Hepatocyte (in vitro differentiated cells): ENCODE measurements around the gene PRDM5. TPM values are rescaled to one million over a fixed set of nuclear protein-coding genes. Genes with fewer than 3 reads are reported as not detected.

Experiments used
- DNase-seq: peaks from one replicate; pipeline ENCODE4 v3.0.0-alpha.2; 2016; ENCODE audit warnings: low spot score
- H2AFZ ChIP-seq: fragments of 200-600 bp; sonication (generic); 2 replicates; pipeline ENCODE4 v1.6.0; 2016; ENCODE audit warnings: antibody characterized with exemption, mild to moderate bottlenecking
- H3K27ac ChIP-seq: fragments of 200-600 bp; sonication (generic); 2 replicates; pipeline ENCODE4 v1.5.1; 2016; ENCODE audit warnings: mild to moderate bottlenecking
- H3K27me3 ChIP-seq: fragments of 200-600 bp; sonication (generic); 2 replicates; pipeline ENCODE4 v1.6.1; 2016
- H3K36me3 ChIP-seq: fragments of 200-600 bp; sonication (generic); replicated peaks from 2 replicates; pipeline ENCODE4 v1.5.1; 2016; ENCODE audit warnings: low read depth; ENCODE audit not compliant: insufficient read depth
- H3K4me1 ChIP-seq: fragments of 200-600 bp; sonication (generic); 2 replicates; pipeline ENCODE4 v1.5.1; 2016; ENCODE audit warnings: mild to moderate bottlenecking, moderate library complexity; ENCODE audit not compliant: insufficient read depth
- H3K4me2 ChIP-seq: fragments of 200-600 bp; sonication (generic); 2 replicates; pipeline ENCODE4 v1.6.0; 2016
- H3K4me3 ChIP-seq: fragments of 200-600 bp; sonication (generic); 2 replicates; pipeline ENCODE4 v1.5.1; 2016; ENCODE audit warnings: mild to moderate bottlenecking
- H3K79me2 ChIP-seq: fragments of 200-600 bp; sonication (generic); 2 replicates; pipeline ENCODE4 v1.6.0; 2017; ENCODE audit warnings: mild to moderate bottlenecking
- H3K9me2 ChIP-seq: fragments of 200-600 bp; sonication (generic); replicated peaks from 2 replicates; pipeline ENCODE4 v1.6.0; 2017; ENCODE audit warnings: mild to moderate bottlenecking; ENCODE audit not compliant: insufficient read depth
- H3K9me3 ChIP-seq: fragments of 200-600 bp; sonication (generic); 2 replicates; pipeline ENCODE4 v1.5.1; 2016; ENCODE audit warnings: low read depth, mild to moderate bottlenecking
- H4K20me1 ChIP-seq: fragments of 200-600 bp; sonication (generic); 2 replicates; pipeline ENCODE4 v1.6.0; 2016; ENCODE audit warnings: mild to moderate bottlenecking; ENCODE audit not compliant: insufficient read depth, poor library complexity, severe bottlenecking
- CTCF ChIP-seq: fragments of 200-600 bp; sonication (generic); IDR thresholded peaks from 2 replicates; pipeline ENCODE4 v1.5.1; 2016; ENCODE audit warnings: antibody characterized with exemption, mild to moderate bottlenecking; ENCODE audit not compliant: poor library complexity
- EZH2 ChIP-seq: fragments of 200-600 bp; sonication (generic); IDR thresholded peaks from 2 replicates; pipeline ENCODE4 v1.6.1; 2016; ENCODE audit warnings: antibody characterized with exemption, mild to moderate bottlenecking, borderline replicate concordance
- EZH2phosphoT487 ChIP-seq: fragments of 200-600 bp; sonication (generic); IDR thresholded peaks from one replicate; pipeline ENCODE4 v1.6.1; 2018; ENCODE audit warnings: antibody characterized with exemption, mild to moderate bottlenecking, low read depth, moderate library complexity; ENCODE audit not compliant: unreplicated experiment, severe bottlenecking
- WGBS: methylation state at CpG from one replicate; pipeline ENCODE4 v1.1.6; 2016; ENCODE audit warnings: low lambda C conversion rate; ENCODE audit errors: missing lambda C conversion rate; 5-methylcytosine and 5-hydroxymethylcytosine counted together
- polyA plus RNA-seq: library from polyadenylated mRNA; unstranded; fragments of >200 nt; fragmentation: Nextera tagmentation; extraction: Ambion mirVana; gene quantifications from 2 replicates; pipeline ENCODE4 v1.2.1, GENCODE V29; 2016
- total RNA-seq: library from RNA; depleted of rRNA; stranded (reverse); fragments of >200 nt; gene quantifications from 2 replicates; pipeline ENCODE4 v1.2.3, GENCODE V29; 2014

PRDM5 gene
- total and polyA plus RNA-seq, 2 experiments from 2014 or later, result 4.2 to 21.2 TPM

- no peaks in the 10 kb centered on the region for H3K9me2 ChIP-seq
- no peak overlapping the region for H3K4me2 ChIP-seq
- no peak overlapping the region for H2AFZ ChIP-seq
- TF ChIP-seq CTCF (no peak), EZH2phosphoT487 (no peak), EZH2 (no peak)
- no peaks in the 10 kb centered on the region for H3K79me2 ChIP-seq
- no peaks in the 10 kb centered on the region for H3K36me3 ChIP-seq
- H3K4me3 ChIP-seq, result no peak overlapping the region
- no peaks in the 10 kb centered on the region for H3K27me3 ChIP-seq
- no peak for DNase-seq
- H3K27ac ChIP-seq, result no peak overlapping the region
- H4K20me1 ChIP-seq, result no peaks in the 10 kb centered on the region
- no peaks in the 10 kb centered on the region for H3K9me3 ChIP-seq
- no peaks in the 10 kb centered on the region for H3K4me1 ChIP-seq
- 71% methylated on average over 4 of the region's 4 CpGs for WGBS
Measured at GRCh38 chr4:120765260-120765680, 157.3 kb downstream of the PRDM5 start.

GRCh38 chr4:120763650-120764049 is 158.9 kb downstream of the PRDM5 start:
- H2AFZ ChIP-seq, result no peak overlapping the region
- DNase-seq, result no peak
- no peaks in the 10 kb centered on the region for H3K9me3 ChIP-seq
- H4K20me1 ChIP-seq, result no peaks in the 10 kb centered on the region
- no peaks in the 10 kb centered on the region for H3K4me1 ChIP-seq
- H3K79me2 ChIP-seq, result no peaks in the 10 kb centered on the region
- no peaks in the 10 kb centered on the region for H3K36me3 ChIP-seq
- H3K4me3 ChIP-seq, result no peak overlapping the region
- WGBS, result 79% methylated on average over 3 of the region's 3 CpGs
- TF ChIP-seq EZH2phosphoT487 (no peak), CTCF (no peak), EZH2 (no peak)
- no peaks in the 10 kb centered on the region for H3K9me2 ChIP-seq
- no peaks in the 10 kb centered on the region for H3K27me3 ChIP-seq
- no peak overlapping the region for H3K4me2 ChIP-seq
- H3K27ac ChIP-seq, result no peak overlapping the region

- Histone ChIP-seq H3K4me3 (no peak overlapping the region), H2AFZ (no peak overlapping the region), H3K4me2 (no peak overlapping the region), H3K27ac (no peak overlapping the region), H3K9me2 (no peaks in the 10 kb centered on the region), H3K79me2 (no peaks in the 10 kb centered on the region), H3K4me1 (no peaks in the 10 kb centered on the region), H3K36me3 (no peaks in the 10 kb centered on the region), H4K20me1 (no peaks in the 10 kb centered on the region), H3K27me3 (no peaks in the 10 kb centered on the region), H3K9me3 (no peaks in the 10 kb centered on the region)
- no peak for DNase-seq
- WGBS, result 57% methylated on average over 2 of the region's 2 CpGs
- no peak for TF ChIP-seq EZH2
- no peak for TF ChIP-seq CTCF
- TF ChIP-seq EZH2phosphoT487, result no peak
Measured at GRCh38 chr4:120761070-120761469, 161.5 kb downstream of the PRDM5 start.

GRCh38 chr4:120760047-120760446 is 162.5 kb downstream of the PRDM5 start:
- TF ChIP-seq CTCF (no peak), EZH2 (no peak), EZH2phosphoT487 (no peak)

More at GRCh38 chr4:120760047-120760446, 162.5 kb downstream of the PRDM5 start:
- H3K27me3 ChIP-seq, result no peaks in the 10 kb centered on the region
- H2AFZ ChIP-seq, result no peak overlapping the region
- no peak overlapping the region for H3K27ac ChIP-seq
- no peak for DNase-seq
- no peaks in the 10 kb centered on the region for H4K20me1 ChIP-seq
- no peaks in the 10 kb centered on the region for H3K4me1 ChIP-seq
- 63% methylated on average over 2 of the region's 2 CpGs for WGBS
- H3K79me2 ChIP-seq, result no peaks in the 10 kb centered on the region
- H3K4me2 ChIP-seq, result no peak overlapping the region
- H3K4me3 ChIP-seq, result no peak overlapping the region
- no peaks in the 10 kb centered on the region for H3K36me3 ChIP-seq
- no peaks in the 10 kb centered on the region for H3K9me3 ChIP-seq
- H3K9me2 ChIP-seq, result no peaks in the 10 kb centered on the region
